Fibroblast of the aortic adventitia (primary cell): Measurements from ENCODE around the gene OBP2A. TPM values are rescaled to one million over a fixed set of nuclear protein-coding genes. Genes with fewer than 3 reads are reported as not detected.

Experiments
- DNase-seq: peaks from one replicate; pipeline ENCODE4 v3.0.0-alpha.2; 2010; ENCODE audit warnings: low read depth
- H3K4me3 ChIP-seq: 2 replicates; pipeline ENCODE4 v1.5.1; 2011; ENCODE audit warnings: low read depth, mild to moderate bottlenecking, control low read depth, low read length, moderate library complexity
- total RNA-seq: library from RNA; depleted of rRNA; stranded (reverse); fragments of >200 nt; gene quantifications from 2 replicates; pipeline ENCODE4 v1.2.3, GENCODE V29; 2012; ENCODE audit warnings: low replicate concordance
- TF ChIP-seq, protein P1 (sequence below): IDR thresholded peaks from 2 replicates; pipeline ENCODE4 v1.5.1; 2011; ENCODE audit warnings: mild to moderate bottlenecking, low read length, control low read depth, inconsistent platforms; ENCODE audit not compliant: insufficient read depth

OBP2A gene
- total RNA-seq, 1 donor = not detected

DNA sequence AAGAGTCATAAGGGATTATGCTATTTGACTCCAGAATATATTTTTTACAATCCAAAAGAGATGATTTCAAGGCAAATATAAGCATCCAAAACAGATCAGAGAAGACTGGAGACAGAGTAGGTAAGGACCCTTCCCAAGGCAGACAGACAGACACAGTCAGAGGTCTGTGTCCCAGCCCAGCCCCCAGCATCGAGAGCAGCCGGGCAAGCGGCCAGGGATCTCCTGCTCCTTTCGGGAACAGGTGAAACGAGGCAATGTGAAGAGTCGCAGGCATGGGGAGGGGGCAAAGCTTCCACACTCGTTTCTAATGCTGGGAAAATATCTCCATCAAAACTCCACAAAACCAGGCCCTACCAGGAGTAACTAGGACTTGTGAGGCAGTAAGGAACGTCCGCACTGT, 21.4 kb downstream of the OBP2A start:
- DNase-seq = no peak
- H3K4me3 ChIP-seq = no peak overlapping the region
- TF ChIP-seq, protein P1, sequence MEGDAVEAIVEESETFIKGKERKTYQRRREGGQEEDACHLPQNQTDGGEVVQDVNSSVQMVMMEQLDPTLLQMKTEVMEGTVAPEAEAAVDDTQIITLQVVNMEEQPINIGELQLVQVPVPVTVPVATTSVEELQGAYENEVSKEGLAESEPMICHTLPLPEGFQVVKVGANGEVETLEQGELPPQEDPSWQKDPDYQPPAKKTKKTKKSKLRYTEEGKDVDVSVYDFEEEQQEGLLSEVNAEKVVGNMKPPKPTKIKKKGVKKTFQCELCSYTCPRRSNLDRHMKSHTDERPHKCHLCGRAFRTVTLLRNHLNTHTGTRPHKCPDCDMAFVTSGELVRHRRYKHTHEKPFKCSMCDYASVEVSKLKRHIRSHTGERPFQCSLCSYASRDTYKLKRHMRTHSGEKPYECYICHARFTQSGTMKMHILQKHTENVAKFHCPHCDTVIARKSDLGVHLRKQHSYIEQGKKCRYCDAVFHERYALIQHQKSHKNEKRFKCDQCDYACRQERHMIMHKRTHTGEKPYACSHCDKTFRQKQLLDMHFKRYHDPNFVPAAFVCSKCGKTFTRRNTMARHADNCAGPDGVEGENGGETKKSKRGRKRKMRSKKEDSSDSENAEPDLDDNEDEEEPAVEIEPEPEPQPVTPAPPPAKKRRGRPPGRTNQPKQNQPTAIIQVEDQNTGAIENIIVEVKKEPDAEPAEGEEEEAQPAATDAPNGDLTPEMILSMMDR = no peak

DNA sequence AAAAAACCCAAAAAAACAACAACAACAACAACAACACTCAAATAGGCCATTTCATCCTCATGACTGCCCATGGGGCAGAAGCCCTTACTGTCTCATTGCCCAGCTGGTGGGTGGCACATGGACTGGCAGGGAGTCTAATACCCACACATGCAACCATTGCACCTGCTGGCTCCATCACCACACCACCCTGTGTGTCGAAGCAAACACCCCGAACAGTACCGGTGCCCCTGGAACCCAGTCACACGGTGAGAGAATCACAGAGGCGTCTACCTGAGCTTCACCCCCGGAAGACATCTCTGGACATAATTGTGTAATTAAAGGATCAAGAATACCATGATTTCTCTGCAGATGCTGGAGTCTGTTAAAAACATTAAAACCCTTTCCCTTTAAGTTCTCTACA, 22.1 kb downstream of the OBP2A start:
- TF ChIP-seq, protein P1 = no peak
- no peak overlapping the region for H3K4me3 ChIP-seq

DNA sequence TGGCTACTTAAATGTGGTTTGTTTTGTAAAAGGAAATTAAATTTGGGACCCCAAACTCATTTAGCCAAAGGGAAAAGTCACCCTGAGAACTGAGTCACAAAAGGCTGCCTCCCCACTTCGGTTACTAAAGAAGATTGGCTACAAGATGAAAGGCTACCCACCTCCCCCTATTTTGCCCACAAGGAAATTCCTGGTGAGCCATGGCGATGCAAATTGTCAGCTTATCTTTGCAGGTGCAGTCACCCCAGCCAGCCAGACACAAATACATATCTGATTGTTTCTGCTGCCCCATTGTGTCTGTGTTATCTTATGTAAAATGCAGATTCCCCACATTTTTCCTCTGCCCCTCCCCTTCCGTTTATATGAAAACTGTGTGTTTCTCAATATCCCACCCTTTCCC, 24.5 kb downstream of the OBP2A start:
- DNase-seq = no peak
- TF ChIP-seq, protein P1 = no peak
- no peak overlapping the region for H3K4me3 ChIP-seq

More for the DNA sequence above, 22.1 kb downstream of the OBP2A start:
- DNase-seq = no peak

DNA sequence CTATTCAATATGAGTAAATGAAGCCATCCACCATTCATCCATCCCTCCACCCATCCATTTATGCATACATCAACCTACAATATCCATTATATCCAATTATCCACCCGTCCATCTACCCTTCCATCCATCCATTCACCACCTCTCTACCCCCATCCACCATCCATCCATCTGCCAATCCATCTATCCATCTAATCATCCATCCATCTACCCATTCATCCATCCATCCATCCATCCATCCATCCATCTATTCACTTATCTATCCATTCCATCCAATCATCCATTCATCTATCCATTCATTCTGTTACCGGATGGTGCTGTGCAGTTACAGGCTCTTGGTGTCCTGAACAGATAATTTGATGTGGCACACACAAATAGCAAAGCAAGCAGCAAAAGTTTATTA, 26.3 kb downstream of the OBP2A start:
- DNase-seq = no peak
- TF ChIP-seq, protein P1 = no peak

DNA sequence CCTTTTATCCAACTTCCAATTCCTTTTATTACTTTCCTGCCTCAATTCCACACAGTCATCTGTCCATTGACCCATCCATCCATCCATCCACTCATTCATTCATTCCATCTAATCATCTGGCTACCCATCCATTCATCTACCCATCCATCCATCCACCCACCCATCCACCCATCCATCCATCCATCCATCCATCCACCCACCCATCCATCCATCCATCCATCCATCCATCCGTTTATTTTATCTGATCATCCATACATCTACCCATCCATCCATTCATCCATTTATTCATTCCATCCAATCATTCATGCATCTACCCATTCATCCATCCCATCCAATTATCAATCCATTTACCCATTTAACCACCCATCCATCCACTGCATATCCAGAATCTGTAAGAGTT, 27.2 kb downstream of the OBP2A start:
- TF ChIP-seq, protein P1 = no peak
- no peak overlapping the region for H3K4me3 ChIP-seq
- DNase-seq = no peak

More for the DNA sequence above, 26.3 kb downstream of the OBP2A start:
- H3K4me3 ChIP-seq = no peak overlapping the region

DNA sequence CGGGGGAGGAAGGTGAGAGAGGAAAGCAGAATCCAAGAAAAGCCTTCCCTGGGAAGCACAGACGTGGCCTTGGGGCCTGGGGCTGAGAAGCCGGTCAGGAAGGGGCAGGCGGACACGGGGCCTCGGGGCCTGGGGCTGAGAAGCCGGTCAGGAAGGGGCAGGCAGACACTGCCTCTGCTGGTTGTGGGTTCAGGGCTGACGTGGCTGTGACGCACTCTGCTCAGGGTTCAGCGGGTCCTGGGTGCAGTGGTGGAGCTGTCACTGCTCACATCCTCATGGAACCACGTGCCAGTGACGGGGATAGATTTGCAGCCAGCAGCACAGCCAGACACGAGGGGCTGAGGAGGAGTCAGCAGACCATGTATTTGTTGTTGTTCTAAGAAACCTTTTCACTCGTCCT, 28.4 kb downstream of the OBP2A start:
- H3K4me3 ChIP-seq = no peak overlapping the region
- no peak for DNase-seq
- TF ChIP-seq, protein P1 = no peak

DNA sequence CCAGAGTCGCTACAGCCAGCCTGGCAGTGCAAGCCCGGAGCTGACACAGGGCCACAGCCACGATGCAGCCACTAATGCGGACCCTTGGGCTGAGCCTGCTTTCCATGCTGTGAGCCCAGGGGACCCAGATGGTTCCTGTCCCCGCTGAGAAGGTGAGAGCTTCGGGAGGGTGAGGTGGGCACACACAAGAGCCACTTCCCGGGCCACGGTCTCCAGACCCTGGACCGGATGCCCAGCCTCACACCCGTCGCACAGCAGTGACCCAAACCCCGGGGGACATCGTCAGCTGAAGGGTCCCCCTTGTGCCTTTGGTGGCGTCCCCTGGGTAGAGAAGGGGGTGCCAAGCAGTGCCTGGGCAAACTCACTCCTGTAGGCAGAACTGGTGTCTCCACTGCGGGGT, 29.0 kb downstream of the OBP2A start:
- H3K4me3 ChIP-seq = no peak overlapping the region
- TF ChIP-seq, protein P1 = no peak
- no peak for DNase-seq
